HG03025 (cell line): ENCODE results near the gene CYTH4.

Experiments
- ATAC-seq: cut with Tn5 transposase; IDR thresholded peaks from one replicate; pipeline ENCODE4 v1.9.1; 2021; ENCODE audit warnings: mild to moderate bottlenecking, moderate library complexity; ENCODE audit not compliant: unreplicated experiment, low FRiP score

The CYTH4 gene

DNA sequence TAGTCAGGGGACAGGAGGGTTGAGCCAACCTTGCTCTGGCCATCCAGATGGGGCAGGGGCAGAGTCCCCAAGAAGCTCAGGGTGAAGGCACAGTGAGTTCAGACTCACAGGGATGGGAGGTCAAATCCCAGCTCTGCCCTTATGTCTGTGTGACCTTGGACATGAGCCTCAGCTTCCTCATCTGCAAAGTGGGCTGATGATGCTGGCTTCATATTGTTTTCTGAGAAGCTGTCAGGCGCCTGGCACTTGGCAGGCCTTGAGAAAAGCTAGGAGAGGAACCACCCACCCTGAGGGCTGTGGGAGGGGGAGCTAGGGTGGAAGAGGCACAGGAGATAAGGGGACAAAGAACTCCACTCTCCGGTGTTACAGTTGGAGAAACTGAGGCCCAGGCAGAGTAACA lies 23.6 kb downstream of the CYTH4 start:
- ATAC-seq: no peak

DNA sequence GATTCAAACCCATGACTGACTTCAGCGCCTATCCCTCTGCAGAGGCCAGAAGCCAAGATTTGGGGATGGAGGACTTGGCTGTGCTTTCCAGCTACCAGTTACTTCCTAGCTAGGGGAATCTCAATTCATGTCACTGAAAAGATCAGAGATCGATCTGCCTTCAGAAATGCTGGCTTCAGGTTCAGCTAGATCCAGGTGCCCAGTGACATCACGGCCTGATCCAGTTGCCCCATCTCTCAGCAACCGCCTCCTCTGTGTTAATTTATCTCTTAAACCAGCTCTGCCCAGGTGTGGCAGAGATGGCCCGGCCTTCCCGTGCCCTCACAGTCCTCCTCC lies 24.2 kb downstream of the CYTH4 start:
- ATAC-seq: no peak

DNA sequence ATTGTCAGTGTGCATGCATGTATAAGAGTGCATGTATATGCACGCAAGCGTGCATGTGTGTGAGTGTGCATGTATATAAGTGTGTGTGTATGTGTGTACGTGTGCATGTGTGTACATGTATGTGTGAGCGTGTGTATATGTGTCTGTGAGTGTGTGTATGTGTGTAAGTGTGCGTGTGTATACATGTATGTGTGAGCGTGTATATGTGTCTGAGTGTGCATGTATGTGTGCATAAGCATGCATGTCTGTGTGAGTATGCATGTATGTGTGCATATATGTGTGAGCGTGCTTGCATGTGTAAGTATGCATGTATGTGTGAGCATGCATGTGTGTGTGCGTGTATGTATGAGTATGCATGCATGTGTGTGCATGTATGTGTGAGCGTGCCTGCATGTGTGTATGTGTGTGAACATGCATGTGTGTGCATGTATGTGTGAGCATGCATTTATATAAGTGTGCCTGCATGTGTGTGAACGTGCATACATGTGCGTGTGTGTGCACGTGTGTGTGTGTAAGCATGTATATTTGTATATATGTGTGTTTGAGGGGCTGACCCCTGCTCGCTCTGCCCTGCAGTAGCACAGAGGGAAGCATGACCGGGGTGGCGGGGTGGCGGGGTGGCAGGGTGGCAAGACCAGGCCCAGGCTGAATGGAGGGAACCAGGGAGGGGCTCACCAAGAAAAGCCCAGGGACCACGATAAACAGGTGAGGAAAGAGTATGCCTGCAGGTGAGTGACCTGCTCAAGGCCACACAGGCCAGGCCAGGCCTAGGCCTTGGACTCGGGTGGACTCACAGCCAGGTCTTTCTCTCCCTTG lies 26.3 kb downstream of the CYTH4 start:
- no peak for ATAC-seq

DNA sequence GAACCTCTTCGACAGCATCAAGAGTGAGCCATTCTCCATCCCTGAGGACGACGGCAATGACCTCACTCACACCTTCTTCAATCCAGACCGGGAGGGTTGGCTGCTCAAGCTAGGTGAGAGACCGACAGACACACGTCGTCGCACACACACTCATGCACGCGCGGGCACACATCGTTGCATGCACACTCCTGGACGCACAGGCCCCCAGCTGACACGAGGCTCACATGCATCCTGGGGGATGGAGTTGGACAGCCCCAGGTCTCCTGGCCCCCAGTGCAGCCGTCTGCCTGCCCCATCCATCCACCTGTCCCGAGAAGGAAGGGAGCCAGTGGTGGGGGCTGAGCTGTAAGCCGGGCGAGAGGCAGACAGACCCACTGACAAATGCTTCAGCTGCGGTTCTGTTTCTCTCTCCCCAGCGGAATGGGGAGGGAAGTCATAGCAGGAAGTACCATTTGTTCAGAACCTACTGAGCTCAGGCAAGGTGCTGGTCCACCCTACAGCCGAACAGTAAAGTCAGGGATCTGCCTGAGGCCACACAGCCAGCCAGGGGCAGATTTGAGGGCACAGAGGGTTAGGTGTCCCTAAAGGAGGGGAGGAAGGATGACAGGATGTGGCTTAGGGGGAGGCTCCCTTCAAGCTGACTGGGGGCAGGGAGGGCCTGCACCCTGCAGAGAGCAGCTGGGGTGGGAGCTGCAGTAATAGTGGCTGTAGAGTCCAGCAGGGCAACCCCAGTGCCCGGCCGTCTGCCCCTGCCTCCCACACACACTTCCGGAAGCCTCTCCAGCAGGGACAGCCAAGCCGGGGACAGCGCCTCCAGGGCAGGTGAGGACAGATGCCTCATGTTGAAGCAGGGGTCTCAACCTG lies 27.1 kb downstream of the CYTH4 start:
- no peak for ATAC-seq

DNA sequence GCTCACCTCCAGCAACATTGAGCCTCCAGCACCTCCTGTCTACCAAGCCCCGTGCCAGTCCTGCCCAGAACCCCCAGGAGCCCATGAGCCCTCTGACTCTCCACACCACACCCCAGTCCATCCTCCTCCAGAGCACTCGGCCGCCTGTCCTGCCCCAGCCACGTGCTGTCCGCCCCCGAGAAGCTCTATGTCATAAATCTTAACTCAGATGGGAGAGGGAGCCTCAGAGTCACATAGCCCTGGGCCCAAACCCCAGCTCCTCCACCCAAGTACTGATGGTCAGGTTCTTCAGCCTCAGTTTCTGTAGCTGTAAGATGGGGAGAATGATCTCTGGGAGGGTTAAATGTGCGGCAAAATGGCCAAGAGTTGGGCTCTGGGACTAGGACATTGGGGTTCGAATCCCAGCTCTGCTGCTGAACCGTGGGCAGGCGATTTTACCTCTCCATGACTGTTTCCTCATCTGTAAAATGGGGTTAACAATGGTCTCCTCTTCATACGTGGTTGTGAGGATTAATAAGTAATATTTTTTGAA lies 27.8 kb downstream of the CYTH4 start:
- ATAC-seq: no peak

DNA sequence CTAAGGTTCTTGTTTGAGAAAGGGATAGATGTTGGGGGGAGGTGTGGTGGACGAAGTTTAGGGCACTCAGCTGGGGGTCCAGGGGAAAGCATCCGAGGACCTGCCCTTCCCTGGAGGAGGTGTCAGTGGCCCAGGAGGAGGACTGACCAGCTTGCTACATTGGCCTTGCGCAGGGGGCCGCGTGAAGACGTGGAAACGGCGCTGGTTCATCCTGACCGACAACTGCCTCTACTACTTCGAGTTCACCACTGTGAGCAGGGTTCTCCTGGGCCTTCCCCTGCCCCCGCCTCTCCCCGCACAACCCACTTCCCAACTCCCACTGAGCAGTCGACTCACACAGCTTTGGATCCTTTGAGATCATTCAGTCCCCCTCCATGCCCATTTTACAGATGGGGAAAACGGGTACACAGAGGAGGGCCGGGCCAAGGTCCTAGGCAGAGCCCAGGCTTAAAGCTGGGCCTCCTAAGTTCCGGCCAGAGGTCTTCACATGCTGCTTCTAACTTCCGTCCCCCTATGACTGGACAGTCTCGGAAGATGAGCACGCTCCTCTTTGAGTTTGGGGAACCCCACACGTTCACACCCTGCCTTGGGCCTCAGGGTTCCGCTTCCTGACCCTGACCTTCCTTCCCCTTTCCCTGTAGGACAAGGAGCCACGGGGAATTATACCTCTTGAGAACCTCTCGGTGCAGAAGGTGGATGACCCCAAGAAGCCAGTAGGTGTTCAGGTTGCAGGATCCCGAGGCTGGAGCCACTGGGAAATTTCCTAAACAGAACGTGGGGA lies 28.7 kb downstream of the CYTH4 start:
- no peak for ATAC-seq

DNA sequence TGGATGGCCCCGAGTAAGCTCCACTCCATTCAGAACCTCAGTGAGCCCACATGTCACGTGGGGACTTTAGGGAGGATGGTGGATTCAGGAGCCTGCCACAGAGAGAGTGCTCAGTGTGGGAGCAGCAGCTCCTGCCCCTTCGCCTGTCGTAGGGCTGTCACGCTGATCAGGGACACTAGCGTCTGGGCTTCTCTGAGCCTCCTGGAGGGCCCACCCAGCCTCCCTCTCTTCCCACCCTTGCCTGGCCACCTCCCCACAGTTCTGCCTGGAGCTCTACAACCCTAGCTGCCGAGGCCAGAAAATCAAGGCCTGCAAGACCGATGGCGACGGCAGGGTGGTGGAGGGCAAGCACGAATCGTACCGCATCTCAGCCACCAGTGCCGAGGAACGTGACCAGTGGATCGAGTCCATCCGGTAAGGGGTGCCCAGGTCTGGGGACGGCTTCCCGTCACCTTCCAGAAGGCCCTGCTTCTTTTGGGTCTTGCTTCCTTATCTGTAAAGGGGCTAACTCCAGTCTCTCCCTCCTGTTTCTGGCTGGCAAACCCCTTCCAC lies 29.5 kb downstream of the CYTH4 start:
- no peak for ATAC-seq

DNA sequence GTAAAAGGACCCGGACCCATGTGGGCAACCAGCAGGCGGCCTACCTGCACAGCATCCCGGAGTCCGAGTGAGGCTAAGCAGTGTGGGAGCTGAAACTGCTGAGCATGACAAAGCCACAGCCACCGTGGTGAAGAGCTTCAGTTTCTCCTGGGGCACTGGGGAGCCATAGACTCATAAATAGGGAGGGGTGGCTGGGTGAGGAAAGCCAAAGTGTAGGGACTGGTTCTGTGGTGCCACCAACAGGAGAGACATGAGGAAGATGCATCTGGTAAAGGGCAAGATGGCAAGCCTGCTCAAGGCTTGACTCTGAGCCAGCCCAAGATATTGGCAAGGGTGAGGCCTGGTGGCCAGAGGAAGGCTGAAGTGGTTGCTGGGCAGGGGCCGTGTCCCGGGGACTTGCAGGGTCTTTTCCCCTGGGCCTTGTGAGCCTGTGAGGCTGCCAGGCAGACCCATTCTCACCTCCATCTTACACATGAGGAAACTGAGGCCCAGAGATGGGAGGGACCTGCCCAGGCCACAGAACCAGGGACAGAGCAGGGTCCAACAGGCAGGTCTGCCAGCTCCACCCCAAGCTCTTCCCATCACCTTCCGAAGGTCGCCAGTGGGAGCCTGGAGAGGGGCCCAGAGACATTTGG lies 30.4 kb downstream of the CYTH4 start:
- no peak for ATAC-seq

DNA sequence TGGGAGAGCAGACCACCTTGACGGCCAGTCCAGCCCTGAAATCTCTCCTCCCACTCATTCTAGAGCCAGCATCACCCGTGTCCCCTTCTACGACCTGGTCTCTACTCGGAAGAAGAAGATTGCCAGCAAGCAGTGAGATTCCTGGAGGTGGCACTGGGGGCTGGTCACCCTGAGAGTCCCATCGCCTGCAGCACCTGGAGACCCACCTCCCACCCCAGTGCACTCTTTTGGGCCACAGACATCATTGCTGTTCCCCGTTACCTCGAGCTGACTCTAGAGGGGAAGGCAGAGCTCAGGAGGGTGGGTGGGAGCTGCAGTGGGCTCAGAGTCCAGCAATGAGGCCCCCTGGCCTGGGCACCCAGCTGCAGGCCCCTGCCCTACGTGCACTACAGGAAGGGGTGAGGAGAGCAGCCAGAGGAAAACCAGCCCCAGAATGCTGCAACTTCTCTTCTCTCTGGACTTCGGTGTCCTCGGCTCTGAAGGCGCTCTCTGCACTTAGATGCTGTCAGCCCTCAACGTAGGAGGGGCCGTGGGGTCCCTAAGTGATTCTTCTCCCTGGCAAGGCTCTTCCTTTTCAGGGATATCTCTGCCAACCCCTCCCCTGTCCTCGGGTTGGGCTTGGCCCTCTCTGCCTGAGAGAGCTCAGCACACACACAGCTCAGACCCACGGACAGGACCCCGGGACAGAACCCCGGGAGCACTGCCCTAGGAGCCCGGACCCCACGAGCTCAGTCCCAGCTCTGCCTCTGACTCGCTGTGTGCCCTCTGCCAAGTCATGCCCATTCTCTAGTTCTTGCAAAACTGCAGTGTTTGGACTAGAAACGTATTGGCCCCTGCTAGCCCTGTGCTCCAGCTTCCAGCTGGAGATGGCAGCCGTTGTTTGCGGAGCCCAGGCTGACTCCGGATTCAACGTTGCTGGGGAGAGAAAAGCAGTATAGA lies 31.3 kb downstream of the CYTH4 start:
- no peak for ATAC-seq

DNA sequence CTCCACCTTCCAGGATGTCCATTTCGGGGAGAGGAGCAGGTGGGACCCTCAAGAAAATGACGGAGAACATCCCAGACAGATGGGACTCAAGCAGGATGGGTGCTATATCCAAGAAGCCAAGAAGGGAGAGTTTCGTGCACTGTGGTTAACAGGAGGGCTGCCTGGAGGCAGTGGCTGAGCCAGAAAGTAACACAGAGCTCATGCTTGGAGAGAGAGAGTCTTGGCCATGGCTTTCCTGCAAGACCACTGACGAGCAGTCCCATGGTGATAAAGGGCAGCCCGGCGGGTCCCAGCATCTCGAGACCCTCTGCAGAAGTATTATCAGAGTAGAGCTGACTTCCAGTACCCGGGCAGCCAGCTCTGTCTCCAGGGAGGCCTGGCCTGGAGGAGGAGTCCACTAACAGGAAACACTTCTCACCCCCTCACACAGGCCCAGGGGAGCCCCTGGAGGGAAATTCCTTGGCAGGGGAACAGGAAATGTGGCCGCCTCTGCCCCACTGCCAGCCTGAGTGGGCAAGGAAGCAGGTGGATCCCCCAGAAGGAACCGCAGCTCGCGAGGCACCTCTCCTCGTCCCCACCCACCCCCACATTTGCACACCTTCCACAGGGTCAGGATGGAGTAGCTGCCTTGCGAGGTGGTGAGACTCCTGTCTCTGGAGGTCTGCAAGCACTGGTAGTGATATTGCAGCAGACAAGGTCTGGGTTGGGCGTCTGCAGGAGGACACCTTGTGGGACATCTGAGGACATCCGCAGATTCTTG lies 32.2 kb downstream of the CYTH4 start:
- ATAC-seq: no peak

DNA sequence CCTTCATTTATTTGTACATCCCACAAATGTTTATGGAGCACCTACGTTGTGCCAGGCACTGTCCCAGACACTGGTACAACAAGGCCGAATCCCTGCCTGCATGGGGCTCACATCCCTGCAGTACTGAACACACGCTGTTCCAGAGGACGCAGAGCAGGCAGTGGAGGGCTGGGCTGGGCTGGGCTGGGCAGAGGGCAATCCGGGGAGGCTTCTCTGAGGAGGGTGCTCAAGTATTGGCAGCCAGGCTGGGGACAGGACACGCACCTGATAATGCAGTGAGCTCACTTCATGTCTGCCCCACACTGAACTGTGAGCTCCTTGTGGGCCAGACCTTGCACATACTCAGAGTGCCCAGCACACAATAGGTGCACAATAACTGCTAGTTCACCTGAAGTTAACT lies 34.1 kb downstream of the CYTH4 start:
- no peak for ATAC-seq

DNA sequence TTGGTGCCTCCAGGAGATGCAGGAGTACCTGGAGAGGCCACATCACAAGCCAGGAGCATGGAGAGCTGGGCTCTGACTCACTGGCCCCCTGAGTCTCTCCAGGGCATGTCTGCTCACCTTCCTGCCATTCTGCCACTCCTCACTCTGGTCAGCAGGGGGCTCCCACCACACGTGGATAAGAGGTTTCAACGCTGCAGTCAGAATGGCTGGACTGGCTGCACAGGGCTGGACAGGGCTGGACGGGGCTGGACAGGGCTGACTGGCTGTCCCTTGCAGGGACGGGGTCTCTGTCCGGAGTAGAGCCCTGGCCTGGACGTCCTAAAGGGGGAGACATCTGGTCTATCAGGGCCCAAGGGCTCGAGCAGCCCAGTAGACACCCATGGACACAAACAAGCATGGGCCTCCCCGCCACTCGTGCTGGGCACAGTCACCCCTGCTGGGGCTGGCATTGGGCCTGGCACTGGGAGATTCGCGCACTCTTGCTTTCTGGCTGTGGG lies 34.6 kb downstream of the CYTH4 start:
- ATAC-seq: no peak

DNA sequence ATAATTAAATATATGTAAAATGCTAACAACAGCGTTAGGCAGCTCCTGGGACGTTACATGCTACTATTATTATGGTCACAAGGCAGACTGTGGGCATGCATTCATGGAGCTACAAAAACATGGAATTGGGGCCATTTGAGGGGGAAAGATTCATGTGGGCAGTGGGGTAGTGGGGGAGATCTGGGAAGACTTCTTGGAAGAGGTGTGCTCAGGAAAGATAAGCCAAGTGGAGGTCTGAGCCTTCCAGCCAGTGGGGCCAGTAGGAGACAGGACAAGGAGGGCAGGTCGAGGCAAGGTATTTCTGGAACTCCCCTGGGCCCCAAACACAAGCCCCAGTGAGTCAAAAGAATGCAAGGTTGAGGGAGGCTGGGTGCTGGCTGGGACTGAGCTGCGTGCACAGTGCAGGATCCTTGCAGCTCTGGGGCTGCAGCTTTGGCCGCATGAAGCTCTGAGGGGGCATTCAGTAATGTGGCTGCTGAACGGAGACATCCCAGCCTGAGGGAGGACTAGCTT lies 35.4 kb downstream of the CYTH4 start:
- ATAC-seq: no peak

DNA sequence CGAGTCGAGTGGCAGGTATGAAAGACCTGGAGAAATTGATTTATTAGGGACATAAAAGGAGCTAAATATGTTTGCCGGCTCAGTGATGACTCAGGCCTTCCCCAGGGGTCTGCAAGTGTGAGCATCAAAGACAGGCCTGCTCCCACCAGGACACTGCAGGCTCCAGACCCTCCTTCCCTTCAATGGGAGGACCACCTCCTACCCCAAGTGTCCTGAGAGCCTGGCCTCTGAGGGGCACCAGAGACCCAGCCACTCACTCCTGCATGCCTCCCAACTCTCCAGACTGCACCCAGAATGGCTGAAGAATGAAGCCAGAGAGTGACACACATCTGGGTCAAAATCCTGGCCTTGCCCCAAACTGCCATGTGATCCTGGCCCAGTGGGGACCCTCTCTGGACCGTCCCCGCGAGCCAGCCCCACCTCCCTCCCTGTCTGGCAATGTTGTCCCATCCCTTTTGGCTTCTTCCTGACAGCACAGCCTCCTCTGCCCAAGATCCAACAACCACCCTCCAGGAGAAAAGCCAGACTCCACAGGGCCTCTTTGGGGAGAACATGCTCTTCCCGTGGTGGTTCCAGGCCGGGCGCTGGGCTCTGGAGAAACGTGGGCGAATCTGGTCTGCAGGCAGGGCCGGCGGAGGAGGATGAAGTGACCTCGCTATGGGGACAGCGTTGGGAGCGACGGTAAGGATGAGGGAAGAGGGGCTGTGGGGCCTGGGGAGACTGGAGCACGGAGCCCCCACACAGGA lies 36.2 kb downstream of the CYTH4 start:
- no peak for ATAC-seq

DNA sequence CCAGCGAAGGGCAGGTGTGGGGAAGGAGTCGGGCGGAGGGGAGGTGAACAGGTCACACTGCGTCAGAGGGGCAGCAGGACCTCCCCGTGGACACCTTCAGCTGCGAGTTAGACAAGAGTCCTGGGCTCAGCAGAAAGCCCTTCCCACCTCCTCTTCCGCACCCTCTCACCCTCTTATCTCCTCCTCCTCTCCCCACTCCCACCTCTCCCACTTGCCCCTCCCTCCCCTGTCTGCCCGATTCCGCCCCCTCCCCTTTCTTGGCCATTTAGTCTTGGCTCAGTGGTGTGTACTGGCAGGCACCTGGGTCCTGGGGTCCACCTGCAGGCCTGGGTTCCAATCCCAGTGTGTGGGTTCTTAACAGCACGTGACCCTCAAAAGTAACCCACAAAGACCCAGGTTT lies 37.2 kb downstream of the CYTH4 start:
- no peak for ATAC-seq

DNA sequence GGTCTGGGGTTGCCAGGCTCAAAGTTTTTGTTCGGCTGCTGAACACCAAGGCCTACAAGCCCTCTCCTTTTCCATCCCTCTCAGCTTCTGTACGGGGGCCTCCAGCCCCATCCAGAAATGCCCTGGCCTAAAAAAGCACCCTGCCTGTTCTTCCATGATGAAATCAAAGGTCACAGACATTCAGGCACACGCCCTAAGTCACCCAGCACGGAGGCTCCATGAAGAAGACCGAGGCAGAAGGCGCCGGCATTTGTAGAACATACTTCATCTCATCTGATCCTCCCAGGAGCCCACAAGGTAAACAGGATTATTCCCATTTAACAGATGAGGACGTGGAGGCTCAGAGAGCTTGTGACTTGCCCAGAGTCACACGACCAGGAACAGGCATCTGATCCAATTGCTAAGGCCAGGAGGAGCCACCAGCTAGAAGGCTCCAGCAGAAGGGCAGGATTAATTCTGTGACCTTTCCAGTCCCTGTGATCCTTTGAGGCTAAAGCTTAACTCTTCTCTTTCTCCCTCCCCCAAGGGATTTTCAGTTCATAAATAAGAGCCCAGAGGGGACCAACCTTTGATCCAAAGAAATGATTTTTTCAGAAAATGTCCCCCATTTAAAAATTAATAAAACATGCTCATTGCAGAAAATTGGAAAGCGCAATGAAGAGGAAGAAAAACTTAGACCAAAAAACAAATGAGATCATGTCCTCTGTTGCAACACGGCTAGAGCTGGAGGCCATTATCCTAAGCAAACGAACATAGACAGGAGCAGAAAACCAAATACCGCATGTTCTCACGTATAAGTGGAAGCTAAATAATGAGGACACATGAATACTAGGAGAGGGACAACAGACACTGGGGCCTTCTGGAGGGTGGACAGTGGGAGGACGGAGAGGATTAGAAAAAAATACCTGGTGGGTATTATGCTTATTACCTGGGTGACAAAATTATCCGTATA lies 38.7 kb downstream of the CYTH4 start:
- no peak for ATAC-seq
